CD4-positive, alpha-beta T cell treated with Interleukin-17A for 4 hours (primary cell): ENCODE measurements around the gene VWA5B1.
A peak's percentile ranks its signal among the peaks of the same experiment; 100 is the strongest.
"Not testable (repeated sequence)": the region's sequence is repeated elsewhere in the genome, so short reads cannot be mapped to it uniquely, and the experiment has no call there.

ENCODE experiments used
- DNase-seq: peaks from one replicate; pipeline ENCODE4 v3.0.0-alpha.2; 2020; ENCODE audit warnings: mixed read lengths

Gene VWA5B1

DNA sequence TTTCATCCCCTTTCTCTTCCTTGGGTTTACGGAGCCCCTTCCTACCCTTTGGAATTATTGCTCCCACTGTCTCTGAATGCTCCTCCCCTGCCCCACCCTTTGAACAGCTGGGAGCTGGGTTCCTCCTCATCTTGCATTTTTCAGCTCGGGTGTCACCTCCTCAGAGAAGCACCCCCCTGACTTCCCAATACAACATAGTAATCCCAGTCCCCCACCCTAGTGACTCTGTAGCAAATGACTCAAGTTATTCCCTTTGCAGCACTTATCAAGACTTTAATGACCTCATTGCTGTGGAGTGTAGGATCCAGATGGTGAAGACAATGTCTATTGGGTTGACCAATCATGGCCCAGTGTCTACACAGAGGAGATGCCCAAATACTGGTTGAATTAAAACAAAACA, 8.9 kb upstream of the VWA5B1 start:
- no peak for DNase-seq

DNA sequence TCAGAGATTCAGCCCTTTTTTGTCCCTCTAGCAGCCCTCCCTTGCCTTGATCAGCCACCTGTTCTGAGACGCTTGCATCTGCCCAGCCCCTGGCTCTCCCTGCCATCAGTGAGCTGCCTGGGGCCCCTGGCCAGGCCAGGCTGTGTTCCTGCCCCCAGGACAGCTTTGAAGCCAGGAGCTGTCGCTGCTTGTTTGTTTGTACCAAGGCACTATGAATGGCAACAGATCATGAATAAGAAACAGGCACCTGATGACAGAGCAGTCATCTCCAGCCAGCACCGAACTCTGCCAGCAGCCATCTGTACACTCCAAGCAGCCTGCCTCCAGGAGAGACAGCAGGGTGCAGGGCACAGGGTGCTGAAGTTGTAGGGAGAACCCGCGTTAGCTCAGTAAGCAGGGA, 8.1 kb upstream of the VWA5B1 start:
- DNase-seq, result no peak

DNA sequence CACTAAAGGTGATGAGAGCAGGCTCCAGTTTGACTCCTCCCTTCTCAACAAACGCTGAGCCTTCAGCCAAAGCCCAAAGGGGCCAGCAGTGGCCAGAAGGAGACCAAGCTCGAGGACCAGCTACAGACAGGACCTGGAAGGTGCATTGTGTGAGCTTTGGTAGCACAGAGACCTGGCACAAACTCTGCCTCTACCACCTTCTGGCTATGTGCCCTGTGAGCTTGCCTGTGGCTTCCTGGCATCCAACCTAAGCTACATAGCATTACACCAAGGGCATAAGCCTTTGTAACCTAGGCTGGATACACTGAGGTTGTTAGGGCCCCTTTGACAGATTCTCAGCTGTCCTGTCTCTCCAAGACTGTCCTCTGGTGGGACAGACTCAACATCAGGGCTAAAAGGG, 6.6 kb upstream of the VWA5B1 start:
- no peak for DNase-seq

DNA sequence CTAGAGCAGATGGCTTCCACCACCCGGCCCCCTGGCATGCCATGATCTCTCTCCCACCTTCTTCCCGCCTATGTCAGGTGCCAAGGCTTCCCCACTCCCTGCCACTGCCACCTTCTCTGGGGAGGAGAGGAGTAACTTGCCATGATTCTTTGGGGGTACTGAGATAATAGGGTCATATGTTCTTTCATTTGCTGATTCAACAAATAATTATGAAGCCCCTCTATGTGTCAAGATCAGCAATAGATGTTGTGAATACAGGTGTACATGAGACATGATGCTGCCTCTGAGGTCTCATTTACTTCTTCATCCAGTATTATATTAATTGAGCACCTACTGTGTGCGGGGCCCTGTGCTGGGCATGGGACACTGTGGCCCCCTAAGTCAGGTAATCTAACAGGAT, 6.0 kb upstream of the VWA5B1 start:
- DNase-seq, result no peak

DNA sequence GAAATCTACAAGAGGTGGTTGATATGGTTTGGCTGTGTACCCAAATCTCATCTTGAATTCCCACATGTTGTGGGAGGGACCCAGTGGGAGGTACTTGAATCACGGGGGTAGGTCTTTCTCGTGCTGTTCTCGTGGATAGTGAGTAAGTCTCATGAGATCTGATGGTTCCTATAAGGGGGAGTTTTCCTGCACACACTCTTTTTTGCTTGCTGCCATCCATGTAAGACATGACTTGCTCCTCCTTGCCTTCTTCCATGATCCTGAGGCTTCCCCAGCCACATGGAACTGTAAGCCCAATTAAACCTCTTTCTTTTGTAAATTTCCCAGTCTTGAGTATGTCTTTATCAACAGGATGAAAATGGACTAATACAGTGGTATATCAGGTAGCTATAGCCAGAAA, 5.2 kb upstream of the VWA5B1 start:
- DNase-seq, result no peak

DNA sequence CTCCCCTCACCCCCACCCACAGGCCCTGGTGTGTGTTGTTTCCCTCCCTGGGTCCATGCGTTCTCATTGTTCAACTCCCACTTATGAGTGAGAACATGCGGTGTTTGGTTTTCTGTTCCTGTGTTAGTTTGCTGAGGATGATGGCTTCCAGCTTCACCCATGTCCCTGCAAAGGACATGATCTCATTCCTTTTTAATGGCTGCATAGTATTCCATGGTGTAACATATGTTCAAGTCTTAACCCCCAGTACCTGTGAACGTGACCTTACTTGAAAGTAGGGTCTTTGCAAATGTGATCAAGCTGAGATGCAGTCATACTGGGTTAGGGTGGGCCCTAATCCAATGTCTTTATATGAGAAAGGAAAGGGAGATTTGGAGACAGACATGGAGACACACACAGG, 3.0 kb upstream of the VWA5B1 start:
- not testable (repeated sequence) for DNase-seq

DNA sequence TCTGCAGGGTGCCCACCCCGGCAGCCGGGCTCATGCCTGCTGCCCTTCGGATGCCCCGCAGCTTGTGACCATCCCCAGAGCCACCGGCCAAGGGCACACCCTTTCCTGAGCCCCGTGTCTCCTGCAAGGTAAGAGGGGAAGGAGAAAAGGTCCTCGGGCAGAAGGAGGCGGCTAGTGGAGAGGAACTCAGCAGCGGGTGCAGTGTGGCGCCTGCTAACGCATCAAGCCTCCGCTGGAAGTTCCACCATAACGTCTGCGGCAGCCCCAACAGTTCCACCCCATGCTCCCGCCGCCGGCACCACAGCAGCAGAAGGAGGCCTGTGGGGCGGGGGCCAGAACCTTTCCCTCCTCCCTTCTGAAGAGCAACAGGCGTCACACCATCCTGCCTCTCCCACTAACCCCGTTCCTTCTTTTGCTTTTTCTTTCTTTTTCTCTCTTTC, 990 bp downstream of the VWA5B1 start:
- DNase-seq, result peak; percentile 6

DNA sequence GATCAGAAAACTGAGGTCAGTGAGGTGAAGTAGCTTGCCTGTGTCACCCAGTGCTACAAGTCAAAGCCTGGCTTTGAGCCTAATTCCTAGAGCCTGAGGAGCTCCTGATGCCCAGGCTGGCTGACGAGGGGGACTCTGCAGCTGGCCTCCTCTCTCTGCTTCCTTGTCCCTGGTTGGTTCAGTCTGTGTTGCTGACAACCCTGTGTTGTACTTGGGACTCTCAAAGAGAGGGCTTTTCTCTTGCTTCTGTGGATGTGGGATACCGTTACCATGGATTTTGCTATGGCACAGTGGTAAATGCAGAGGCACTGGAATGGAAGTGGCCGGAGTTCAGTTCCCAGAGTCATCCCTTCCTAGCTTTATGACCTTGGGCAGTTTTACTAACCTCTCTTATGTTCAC, 8.0 kb downstream of the VWA5B1 start:
- no peak for DNase-seq

DNA sequence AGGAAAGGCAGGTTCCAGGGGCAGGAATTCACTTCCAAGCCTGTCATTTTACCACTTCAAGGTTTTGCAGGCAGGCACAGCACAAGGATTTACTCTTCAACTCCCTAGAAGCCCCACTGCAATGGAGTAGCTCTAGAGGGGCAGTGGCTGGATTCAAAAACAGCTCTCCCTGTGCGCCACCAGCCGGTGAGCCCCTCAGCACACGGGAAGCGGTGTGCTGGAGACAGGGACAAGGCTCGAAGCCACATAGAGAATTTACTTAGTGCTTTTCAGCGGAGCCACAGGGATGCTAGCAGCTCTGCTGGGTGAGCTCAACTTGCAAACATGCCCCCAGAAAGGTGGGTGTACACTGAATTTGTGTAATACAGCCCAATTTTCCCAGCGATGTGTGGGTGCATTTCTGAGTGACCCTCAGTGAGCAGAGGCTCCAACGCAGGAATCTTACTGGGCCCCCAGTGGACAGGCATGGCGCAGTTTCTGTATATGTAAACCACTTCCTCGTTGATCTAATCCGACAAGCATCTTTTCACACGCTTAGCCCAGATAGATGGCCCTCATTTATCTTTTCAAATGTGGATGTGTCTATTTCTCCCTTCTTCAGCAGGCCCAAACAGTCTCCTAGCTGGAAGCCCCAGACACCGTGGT, 10.9 kb downstream of the VWA5B1 start:
- no peak for DNase-seq

DNA sequence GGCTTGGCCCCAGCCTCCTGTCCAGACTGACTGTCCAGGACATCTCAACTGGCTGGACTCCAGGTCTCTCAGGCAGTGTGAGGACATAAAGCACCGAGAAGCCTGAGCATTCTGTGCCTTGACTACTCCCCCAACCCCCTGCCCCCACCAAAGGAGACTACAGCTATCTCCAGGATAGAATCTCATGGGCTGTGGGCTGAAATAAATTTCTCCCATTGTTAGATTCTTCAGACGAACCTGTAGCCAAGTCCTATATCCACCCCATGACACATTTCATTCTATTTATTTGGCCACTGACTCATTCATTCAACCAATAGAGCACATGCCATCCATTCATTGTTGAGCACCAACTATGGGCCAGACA, 11.4 kb downstream of the VWA5B1 start:
- no peak for DNase-seq

DNA sequence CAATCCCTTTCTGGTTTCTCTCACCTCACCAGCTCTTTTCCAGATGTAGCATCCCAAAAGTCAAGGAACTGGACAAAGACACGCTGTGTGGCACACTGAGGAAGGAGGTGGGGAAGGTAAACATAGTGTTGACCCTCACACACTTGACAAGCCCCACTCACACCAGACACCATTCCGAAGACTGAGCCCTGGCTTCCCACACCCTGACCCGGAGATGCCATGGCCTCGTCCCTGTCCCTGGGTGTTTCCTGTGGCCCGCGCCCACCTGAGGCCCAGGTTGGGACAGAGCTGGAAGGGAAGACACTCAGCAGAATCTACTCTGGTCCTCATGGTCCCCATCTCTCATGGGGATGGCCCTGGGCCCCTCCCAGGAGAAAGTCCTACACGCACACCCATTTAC, 16.4 kb downstream of the VWA5B1 start:
- DNase-seq, result no peak

DNA sequence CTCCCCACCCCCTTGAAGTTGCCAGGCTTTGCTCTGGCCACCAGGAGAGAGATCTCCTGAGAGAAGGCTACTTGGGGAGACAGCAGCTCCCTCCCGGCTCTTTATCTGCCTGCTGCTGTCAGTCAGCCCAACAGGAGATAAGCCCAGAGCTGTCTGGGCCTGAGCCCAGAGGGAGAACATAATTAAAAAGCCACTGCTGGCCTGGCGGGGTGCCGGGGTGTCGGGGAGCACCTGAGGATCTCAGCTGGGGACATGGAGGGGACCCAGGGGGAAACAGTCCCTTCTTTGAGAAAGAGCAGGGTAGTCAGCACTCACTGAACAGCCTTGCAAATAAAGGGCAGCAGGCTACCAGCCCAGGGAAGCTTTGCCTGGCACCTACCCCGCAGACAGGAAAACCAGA, 17.9 kb downstream of the VWA5B1 start:
- DNase-seq, result no peak

DNA sequence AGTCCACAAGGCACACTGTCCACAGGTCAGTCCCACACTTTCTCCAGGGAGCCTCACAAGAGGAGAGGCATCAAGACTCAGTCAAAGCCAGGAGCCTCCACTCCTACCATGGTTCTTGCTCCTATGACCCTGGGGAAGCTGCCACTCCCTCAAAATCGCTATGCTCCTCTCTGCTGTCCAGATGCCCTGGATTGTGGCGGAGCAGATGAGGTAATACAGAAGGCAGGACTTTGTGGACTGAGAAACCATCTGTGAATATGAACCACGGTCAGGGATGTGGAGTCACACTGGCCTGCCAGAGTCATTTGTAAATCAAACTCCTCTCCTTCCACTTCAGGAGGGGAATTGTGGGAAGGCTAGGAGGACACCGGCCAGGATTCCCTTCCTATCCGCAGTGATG, 20.6 kb downstream of the VWA5B1 start:
- no peak for DNase-seq

DNA sequence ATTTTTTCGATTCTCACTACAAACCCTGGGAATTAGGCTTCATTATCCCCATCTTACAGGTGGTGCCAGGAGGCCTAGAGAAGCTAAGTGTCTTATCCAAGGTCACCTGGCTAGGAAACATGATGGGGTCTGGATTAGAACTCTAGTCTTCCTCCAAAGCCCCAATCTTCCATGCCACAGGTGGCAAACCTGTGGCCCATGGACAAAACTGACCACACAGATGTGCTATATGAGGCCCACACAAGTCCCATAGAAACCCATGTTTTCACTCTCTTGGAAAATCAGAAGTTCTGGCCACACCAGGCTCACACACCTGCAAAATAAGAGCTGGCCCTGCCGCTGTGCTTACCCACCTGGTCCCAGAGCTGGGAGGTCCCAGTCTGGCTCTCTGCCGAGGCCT, 21.6 kb downstream of the VWA5B1 start:
- DNase-seq, result no peak

DNA sequence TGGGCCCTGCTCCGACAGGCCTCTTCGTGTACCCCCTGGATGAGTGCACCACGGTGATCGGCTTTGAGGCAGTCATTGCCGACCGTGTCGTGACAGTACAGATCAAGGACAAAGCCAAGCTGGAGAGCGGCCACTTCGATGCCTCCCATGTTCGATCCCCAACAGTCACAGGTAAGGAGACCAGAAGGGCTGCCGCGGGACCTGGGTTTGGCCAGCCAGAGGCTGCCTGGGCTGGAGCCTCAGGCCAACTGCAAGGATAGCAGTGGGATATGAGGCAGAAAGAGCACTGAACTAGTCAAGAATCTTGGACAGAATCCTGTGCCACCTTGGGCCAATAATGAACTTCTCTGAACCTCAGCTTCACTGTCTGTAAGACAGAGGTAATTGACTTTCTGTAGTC, 22.1 kb downstream of the VWA5B1 start:
- DNase-seq, result no peak

DNA sequence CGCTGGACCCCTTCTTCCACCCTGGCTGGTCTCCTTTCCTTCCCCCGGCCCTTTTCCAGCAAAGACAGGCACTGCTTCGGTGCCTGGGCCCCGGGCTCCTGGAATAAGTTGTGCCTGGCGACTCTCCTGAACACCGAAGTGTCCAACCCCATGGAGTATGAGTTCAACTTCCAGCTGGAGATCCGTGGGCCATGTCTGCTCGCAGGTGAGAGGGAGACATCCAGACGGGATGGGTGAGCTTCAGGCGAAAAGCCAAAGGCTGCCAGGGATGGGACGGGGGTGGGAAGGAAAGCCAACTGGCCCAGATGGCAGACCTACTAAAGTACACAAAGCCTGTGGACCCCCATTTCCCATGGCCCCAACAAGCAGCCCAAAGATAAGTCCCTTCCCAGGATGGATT, 26.8 kb downstream of the VWA5B1 start:
- DNase-seq, result no peak

DNA sequence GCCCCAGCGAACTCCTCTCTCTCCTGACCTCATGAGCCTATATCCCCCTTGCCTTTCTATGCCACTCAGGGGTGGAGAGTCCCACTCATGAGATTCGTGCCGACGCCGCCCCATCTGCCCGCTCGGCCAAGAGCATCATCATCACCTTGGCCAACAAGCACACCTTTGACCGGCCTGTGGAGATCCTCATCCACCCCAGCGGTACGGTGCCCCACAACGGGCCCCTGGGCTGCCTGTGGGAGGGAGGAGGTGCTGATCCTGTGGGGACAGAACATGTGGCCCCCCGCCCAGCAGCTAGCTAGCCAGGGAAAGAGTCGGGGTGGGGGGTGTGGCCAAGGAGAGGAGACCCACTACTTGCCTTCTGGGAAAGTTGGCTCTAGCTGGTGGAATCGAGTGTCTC, 27.8 kb downstream of the VWA5B1 start:
- no peak for DNase-seq

DNA sequence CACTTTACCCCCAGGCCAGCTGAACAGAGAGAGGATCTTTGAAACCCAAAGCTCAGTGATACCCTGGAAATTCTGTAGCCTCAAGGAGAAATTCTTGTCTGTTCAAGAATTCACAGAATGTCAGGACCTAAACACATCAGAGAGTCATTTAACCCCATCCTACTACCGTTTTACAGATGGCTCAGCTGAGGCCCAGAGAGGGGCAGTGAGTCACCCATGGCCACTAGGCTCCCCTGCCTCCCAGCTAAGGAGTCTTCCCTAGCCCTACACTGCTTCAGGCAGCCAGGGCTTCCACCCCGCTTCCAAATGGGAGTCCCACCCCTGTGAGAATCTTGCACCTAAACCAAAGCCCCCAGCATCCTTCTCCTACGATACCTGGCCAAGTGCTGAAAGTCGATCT, 28.3 kb downstream of the VWA5B1 start:
- no peak for DNase-seq

DNA sequence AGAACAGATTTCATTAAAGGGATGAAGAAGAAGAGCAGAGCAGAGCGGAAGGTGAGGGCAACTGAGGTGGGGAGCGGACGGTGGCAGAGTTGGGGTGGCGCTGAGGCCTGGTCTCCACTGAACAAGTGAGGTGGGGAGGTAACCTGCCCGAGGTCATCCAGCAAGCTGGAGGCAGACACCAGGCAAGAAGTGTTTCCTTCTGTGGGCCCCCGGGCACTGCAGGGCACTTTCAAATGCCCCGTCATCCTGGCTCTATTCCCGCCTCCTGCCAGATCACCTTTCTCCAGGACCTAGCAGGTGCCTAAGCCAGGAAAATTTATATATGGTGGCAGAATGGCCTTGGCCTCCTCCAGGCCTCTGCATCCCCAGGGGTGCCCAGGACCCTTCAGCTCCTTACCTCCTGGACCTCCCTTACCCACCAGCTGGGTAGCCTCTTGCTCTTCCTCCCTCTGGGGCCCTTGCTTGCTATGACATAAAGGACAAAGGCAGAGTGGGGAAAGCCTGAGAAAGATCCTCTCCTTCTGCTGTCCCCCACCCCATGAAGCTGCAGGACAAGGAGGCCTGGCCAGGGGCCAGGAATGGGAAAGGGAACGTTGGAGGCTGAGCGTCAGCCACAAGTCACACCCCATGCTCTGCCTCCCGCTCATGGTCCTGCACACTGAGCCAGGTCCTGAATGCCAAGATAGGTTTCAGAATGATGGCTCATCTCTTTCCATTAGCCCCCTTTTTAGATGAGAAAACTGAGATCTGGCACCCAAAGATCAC, 29.0 kb downstream of the VWA5B1 start:
- DNase-seq, result no peak

DNA sequence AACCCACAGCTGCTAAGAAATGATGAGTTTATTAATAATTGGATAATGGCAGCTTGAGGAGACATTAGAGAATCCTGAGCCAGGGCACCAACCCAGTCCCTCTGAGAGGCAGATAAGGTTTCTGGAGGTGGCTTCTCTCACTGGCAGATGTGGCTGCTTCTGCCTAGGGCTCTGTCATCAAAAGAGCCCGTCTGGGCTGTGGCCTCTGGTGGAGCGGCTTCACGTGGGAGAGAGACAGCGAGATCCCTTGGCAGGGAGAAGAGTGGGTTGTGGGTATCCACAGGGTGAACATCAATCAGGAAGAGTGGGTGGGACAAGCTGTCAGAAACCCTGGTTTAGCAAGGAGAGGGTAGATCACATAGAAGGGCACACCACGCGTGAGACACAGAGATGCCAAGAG, 30.0 kb downstream of the VWA5B1 start:
- no peak for DNase-seq

DNA sequence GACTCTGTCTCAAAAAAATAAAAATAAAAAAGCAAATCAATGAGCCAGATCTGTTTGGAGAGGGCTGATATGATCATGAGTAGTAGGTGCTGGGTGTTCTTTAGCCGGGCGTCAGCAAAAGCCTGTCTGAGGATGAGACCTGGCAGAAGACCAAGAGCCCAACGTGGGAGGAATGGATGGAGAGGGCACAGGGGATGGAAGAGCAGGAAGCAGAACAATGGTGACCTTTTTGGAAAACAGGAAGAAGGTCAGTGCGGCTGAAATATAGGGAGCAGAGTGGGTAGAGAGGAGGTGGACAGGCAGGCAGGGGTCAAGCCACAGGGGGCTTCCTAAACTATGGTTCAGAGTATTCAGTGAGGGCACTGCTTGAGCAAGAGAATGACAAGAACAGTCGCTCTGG, 30.9 kb downstream of the VWA5B1 start:
- DNase-seq, result no peak

DNA sequence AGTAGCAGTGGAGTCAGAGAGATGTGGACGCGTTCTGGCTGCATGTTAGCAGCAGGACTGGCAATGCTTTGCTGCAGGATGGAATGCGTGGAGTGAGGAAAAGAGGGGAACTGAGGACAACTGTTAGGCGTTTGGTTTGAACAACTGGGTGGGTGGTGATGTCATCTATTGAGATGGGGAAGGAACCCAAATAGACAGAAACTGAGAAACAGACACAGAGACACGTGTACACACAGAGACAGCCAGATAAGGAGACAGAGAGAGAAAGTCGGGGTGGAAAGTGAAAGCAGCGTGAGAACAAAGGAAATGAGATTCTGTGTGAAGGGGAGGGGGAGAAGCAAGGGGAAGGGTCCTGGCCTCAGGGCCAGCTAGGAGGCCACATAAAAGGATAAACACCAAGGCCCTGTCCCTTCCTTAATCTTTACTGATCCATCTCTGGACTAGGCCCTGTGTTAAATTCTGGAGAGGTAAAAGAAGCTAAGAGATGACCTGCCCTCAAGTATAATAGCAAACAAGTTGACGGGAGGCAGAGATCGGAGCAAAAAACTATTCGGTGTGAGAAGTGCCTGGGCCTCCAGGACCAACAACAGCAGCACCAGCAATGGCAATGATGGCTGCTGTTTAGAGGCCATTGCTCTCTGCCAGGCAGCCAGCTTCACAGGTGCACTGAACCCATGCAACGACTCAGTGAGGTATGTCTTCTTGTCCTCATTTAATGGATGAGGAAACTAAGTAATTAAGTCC, 31.6 kb downstream of the VWA5B1 start:
- peak; percentile 26 for DNase-seq

DNA sequence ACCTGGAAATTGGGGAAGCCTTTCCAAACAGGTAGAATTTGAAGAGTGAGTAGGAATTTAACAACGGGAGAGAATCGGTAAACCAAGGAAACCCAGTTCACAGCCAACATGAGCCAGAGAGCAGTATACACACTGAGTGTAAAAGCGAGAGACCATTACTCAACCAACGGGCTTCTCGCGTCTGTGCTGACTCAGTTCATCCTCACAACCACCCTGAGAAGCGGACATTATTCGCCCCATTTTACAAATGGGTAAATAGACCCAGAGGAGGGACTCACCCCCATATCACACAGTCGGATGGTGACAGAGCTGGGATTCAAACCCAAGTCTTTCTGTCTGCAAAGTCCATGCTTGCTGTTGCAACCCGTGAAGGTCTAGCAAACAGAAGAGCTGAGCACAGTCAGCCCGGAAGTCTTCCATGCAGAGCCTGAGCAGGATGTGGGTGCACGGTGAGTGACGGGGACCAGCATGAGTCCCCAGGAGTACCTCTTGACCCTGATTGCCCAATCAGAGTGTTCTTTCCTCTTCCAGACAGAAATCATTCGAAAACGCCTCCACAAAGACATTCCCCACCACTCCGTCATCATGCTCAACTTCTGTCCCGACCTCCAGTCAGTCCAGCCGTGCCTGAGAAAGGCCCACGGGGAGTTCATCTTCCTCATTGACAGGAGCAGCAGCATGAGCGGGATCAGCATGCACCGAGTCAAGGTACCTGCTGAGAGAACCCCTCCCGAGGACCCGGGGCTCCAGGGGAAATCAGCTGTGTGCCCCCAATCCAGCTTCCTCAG, 32.3 kb downstream of the VWA5B1 start:
- peak; percentile 70 for DNase-seq

DNA sequence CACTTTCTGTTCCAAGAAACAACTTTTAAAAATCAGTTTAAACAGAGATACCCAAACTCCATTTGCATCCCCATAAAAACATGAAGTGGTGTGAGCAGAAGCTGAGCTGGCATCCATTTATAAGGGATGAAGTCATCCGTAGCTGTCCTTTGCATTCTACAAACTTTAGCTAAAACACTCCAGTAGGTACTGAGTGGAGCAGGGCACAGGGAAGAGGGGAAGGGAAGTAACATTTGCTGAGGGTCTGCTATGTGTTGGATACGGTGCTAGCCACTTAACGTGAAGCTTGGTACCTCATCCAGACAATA, 32.9 kb downstream of the VWA5B1 start:
- no peak for DNase-seq
